GM23338 (cell line): Measurements from ENCODE around the gene DPYD. TPM values are rescaled to one million over a fixed set of nuclear protein-coding genes. Genes with fewer than 3 reads are reported as not detected.

Experiments
- ATAC-seq: fragments of 200-7000 bp; cut with Tn5 transposase; 3 replicates; pipeline ENCODE4 v1.9.1; 2020
- DNase-seq: peaks from one replicate; pipeline ENCODE4 v3.0.0-alpha.2; 2015; ENCODE audit warnings: low spot score
- H2AFZ ChIP-seq: fragments of 200-600 bp; sonication (generic); 2 replicates; pipeline ENCODE4 v1.8.0; 2016; ENCODE audit warnings: antibody characterized with exemption, mild to moderate bottlenecking, moderate library complexity
- H3F3A ChIP-seq: fragments of 200-600 bp; sonication (generic); replicated peaks from 2 replicates; pipeline ENCODE4 v1.8.0; 2017; ENCODE audit warnings: antibody characterized with exemption, mixed run types, low read depth
- H3K27ac ChIP-seq: fragments of 200-600 bp; sonication (generic); 2 replicates; pipeline ENCODE4 v1.6.1; 2016; ENCODE audit warnings: low read depth
- H3K27me3 ChIP-seq: fragments of 200-600 bp; sonication (generic); 2 replicates; pipeline ENCODE4 v1.8.0; 2016; ENCODE audit warnings: mild to moderate bottlenecking, mixed run types, moderate library complexity; ENCODE audit not compliant: insufficient read depth
- H3K36me3 ChIP-seq: fragments of 200-600 bp; sonication (generic); 2 replicates; pipeline ENCODE4 v1.8.0; 2016; ENCODE audit warnings: mild to moderate bottlenecking; ENCODE audit not compliant: insufficient read depth
- H3K4me1 ChIP-seq: fragments of 200-600 bp; sonication (generic); 2 replicates; pipeline ENCODE4 v1.8.0; 2016; ENCODE audit warnings: mild to moderate bottlenecking, moderate library complexity; ENCODE audit not compliant: insufficient read depth
- H3K4me2 ChIP-seq: fragments of 200-600 bp; sonication (generic); 2 replicates; pipeline ENCODE4 v1.7.1; 2017; ENCODE audit warnings: mixed run types
- H3K4me3 ChIP-seq: fragments of 200-600 bp; sonication (generic); 2 replicates; pipeline ENCODE4 v1.6.1; 2016; ENCODE audit warnings: mixed run types
- H3K79me2 ChIP-seq: fragments of 200-600 bp; sonication (generic); replicated peaks from 2 replicates; pipeline ENCODE4 v1.8.0; 2017; ENCODE audit warnings: mild to moderate bottlenecking; ENCODE audit not compliant: insufficient read depth
- H3K9me2 ChIP-seq: fragments of 200-600 bp; sonication (generic); 2 replicates; pipeline ENCODE4 v1.8.0; 2017; ENCODE audit not compliant: insufficient read depth
- H4K20me1 ChIP-seq: fragments of 200-600 bp; sonication (generic); replicated peaks from 2 replicates; pipeline ENCODE4 v1.8.0; 2017; ENCODE audit warnings: mild to moderate bottlenecking; ENCODE audit not compliant: insufficient read depth
- H3K27ac Mint-ChIP-seq: 2 replicates; pipeline ENCODE4 v1.8.0; 2020; ENCODE audit warnings: inconsistent platforms, mild to moderate bottlenecking, moderate library complexity, mixed read lengths
- H3K27me3 Mint-ChIP-seq: 3 replicates; pipeline ENCODE4 v1.8.0; 2022; ENCODE audit warnings: low read depth, mild to moderate bottlenecking, moderate library complexity, mixed read lengths, inconsistent platforms; ENCODE audit not compliant: insufficient read depth, poor library complexity
- H3K36me3 Mint-ChIP-seq: 3 replicates; pipeline ENCODE4 v1.8.0; 2021; ENCODE audit warnings: low read depth, mild to moderate bottlenecking, inconsistent platforms, moderate library complexity, mixed read lengths
- H3K4me1 Mint-ChIP-seq: 3 replicates; pipeline ENCODE4 v1.8.0; 2020; ENCODE audit warnings: mild to moderate bottlenecking, inconsistent platforms, mixed read lengths
- H3K4me3 Mint-ChIP-seq: 3 replicates; pipeline ENCODE4 v1.8.0; 2021; ENCODE audit warnings: moderate library complexity, mild to moderate bottlenecking, inconsistent platforms, mixed read lengths
- H3K9me3 Mint-ChIP-seq: 3 replicates; pipeline ENCODE4 v1.8.0; 2020; ENCODE audit warnings: moderate library complexity, mild to moderate bottlenecking, inconsistent platforms, mixed read lengths
- CREB1 ChIP-seq: fragments of 250-450 bp; sonication (Bioruptor Pico); IDR thresholded peaks from 2 replicates; pipeline ENCODE4 v1.5.0; 2020; ENCODE audit warnings: low read depth, mild to moderate bottlenecking, moderate library complexity
- CTCF ChIP-seq, 2 experiments: fragments of 200-600 bp in 1 of 2; sonication (generic) in 1 of 2; conservative IDR thresholded peaks; 2 replicates each; pipeline versions ENCODE4 v1.5.1 to v1.6.1; 2016 to 2017; ENCODE audit warnings: antibody characterized with exemption in 2 of 2, low read depth in 2 of 2, mild to moderate bottlenecking in 2 of 2, moderate library complexity in 1 of 2
- EZH2 ChIP-seq: fragments of 200-600 bp; sonication (generic); IDR thresholded peaks from one replicate; pipeline ENCODE4 v1.8.0; 2017; ENCODE audit warnings: antibody characterized with exemption, mild to moderate bottlenecking, low read depth; ENCODE audit not compliant: unreplicated experiment
- EZH2phosphoT487 ChIP-seq: fragments of 200-600 bp; sonication (generic); IDR thresholded peaks from one replicate; pipeline ENCODE4 v1.8.1; 2018; ENCODE audit warnings: antibody characterized with exemption; ENCODE audit not compliant: unreplicated experiment
- POLR2AphosphoS5 ChIP-seq: IDR thresholded peaks from 2 replicates; pipeline ENCODE4 v1.6.1; 2016; ENCODE audit warnings: antibody characterized with exemption, low read depth
- ZNF462 ChIP-seq: fragments of 250-450 bp; sonication (Bioruptor Pico); IDR thresholded peaks from 2 replicates; pipeline ENCODE4 v1.5.0; 2020; ENCODE audit warnings: mild to moderate bottlenecking, moderate library complexity
- polyA plus RNA-seq: library from polyadenylated mRNA; unstranded; fragments of >200 nt; fragmentation: Nextera tagmentation; extraction: Ambion mirVana; gene quantifications from 2 replicates; pipeline ENCODE4 v1.2.1, GENCODE V29; 2016
- total RNA-seq: library from RNA; depleted of rRNA; stranded (reverse); fragments of >200 nt; shearing (Covaris generic); gene quantifications from 2 replicates; pipeline ENCODE4 v1.2.3, GENCODE V29; 2014

The DPYD gene
- total and polyA plus RNA-seq, 2 experiments from 2014 or later: 0.50 to 1.6 TPM

- TF ChIP-seq ZNF462 (CRISPR knock-in tag): no peak
These were observed 332.1 kb downstream of the DPYD start (continued) for GRCh38 chr1:97588772-97589171.

GRCh38 chr1:97581614-97582051 is 339.2 kb downstream of the DPYD start:
- TF ChIP-seq EZH2: no peak
- no peak overlapping the region for H3K4me2 ChIP-seq

GRCh38 chr1:97577613-97578012 is 343.2 kb downstream of the DPYD start:
- Histone ChIP-seq H4K20me1 (no peaks in the 10 kb centered on the region), H2AFZ (no peak overlapping the region)
- DNase-seq: no peak

More at GRCh38 chr1:97581614-97582051, 339.2 kb downstream of the DPYD start:
- Mint-ChIP-seq H3K4me1 (peaks cover 8% of the 10 kb centered on the region), H3K9me3 (no peaks in the 10 kb centered on the region), H3K4me3 (no peak overlapping the region), H3K36me3 (no peaks in the 10 kb centered on the region), H3K27ac (peak overlapping the region; percentile 30; the same call in 1 of the 2 replicates), H3K27me3 (no peaks in the 10 kb centered on the region)
- H3K36me3 ChIP-seq: no peaks in the 10 kb centered on the region
- H2AFZ ChIP-seq: no peak overlapping the region
- 0 out of 2 replicates have a peak, but pooled peaks cover 6% of the 10 kb centered on the region for H3K4me1 ChIP-seq
- no peaks in the 10 kb centered on the region for H3F3A ChIP-seq
- H3K27ac ChIP-seq: no peak overlapping the region
- no peak overlapping the region for H3K4me3 ChIP-seq
- peak; percentile 61 for ATAC-seq
- no peaks in the 10 kb centered on the region for H4K20me1 ChIP-seq
- peak; percentile 35 for DNase-seq
- H3K27me3 ChIP-seq: no peaks in the 10 kb centered on the region
- no peaks in the 10 kb centered on the region for H3K79me2 ChIP-seq
- H3K9me2 ChIP-seq: no peaks in the 10 kb centered on the region

More at GRCh38 chr1:97577613-97578012, 343.2 kb downstream of the DPYD start:
- Histone ChIP-seq H3K4me1 (0 out of 2 replicates have a peak, but pooled peaks cover 6% of the 10 kb centered on the region), H3F3A (no peaks in the 10 kb centered on the region), H3K4me2 (no peak overlapping the region), H3K27me3 (no peaks in the 10 kb centered on the region), H3K27ac (no peak overlapping the region), H3K79me2 (no peaks in the 10 kb centered on the region), H3K36me3 (no peaks in the 10 kb centered on the region), H3K4me3 (no peak overlapping the region), H3K9me2 (no peaks in the 10 kb centered on the region)
- TF ChIP-seq POLR2AphosphoS5 (no peak), EZH2phosphoT487 (no peak), EZH2 (no peak), CTCF (conservative IDR thresholded peaks at IDR 0.05; ENCODE audit: low read depth in 2 of 2) (no peak), CREB1 (CRISPR knock-in tag) (no peak)
- no peaks in the 10 kb centered on the region for H3K9me3 Mint-ChIP-seq
- H3K4me3 Mint-ChIP-seq: no peak overlapping the region
- no peaks in the 10 kb centered on the region for H3K27me3 Mint-ChIP-seq
- H3K27ac Mint-ChIP-seq: no peak overlapping the region
- H3K36me3 Mint-ChIP-seq: no peaks in the 10 kb centered on the region
- H3K4me1 Mint-ChIP-seq: peaks cover 8% of the 10 kb centered on the region
- ATAC-seq: no peak
